ENCODE results near the gene ZSWIM4. TPM values are rescaled to one million over a fixed set of nuclear protein-coding genes. Genes with fewer than 3 reads are reported as not detected.

Gene ZSWIM4
- total and polyA plus RNA-seq, 12 donors: 1.2 to 7.1 (median 2.7) TPM

GRCh38 chr19:13834244-13835069, 39.2 kb downstream of the ZSWIM4 start:
- ATAC-seq: no peak
- no peak for DNase-seq
- Histone ChIP-seq H3K4me3 (peak overlapping the region in 3 of 10 donors; percentile 8 to 22 (median 22)), H3K4me1 (peaks cover 42 to 72% (median 67%) of the 10 kb centered on the region in 9 donors), H3K36me3 (peaks cover 0 to 81% (median 30%) of the 10 kb centered on the region in 9 donors), H3K9me3 (no peaks in the 10 kb centered on the region), H3K27me3 (no peaks in the 10 kb centered on the region), H3K27ac (peak overlapping the region in 9 of 10 donors; percentile 99 to 100 (median 100))
- TF ChIP-seq, protein P1, sequence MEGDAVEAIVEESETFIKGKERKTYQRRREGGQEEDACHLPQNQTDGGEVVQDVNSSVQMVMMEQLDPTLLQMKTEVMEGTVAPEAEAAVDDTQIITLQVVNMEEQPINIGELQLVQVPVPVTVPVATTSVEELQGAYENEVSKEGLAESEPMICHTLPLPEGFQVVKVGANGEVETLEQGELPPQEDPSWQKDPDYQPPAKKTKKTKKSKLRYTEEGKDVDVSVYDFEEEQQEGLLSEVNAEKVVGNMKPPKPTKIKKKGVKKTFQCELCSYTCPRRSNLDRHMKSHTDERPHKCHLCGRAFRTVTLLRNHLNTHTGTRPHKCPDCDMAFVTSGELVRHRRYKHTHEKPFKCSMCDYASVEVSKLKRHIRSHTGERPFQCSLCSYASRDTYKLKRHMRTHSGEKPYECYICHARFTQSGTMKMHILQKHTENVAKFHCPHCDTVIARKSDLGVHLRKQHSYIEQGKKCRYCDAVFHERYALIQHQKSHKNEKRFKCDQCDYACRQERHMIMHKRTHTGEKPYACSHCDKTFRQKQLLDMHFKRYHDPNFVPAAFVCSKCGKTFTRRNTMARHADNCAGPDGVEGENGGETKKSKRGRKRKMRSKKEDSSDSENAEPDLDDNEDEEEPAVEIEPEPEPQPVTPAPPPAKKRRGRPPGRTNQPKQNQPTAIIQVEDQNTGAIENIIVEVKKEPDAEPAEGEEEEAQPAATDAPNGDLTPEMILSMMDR (IDR thresholded peaks at IDR 0.05): no peak
- intact Hi-C loops (cut with DNase I): loop anchor here in 5 of 10 donors (5.0 kb wide), 1 partner anchor 37 kb away; the partner anchor contains the start of gene ZSWIM4 (in 5 of the 5)
- 69 to 71% methylated on average over 14 of the region's 14 CpGs for WGBS, 2 donors

- Histone ChIP-seq H3K36me3 (peaks cover 0 to 66% (median 24%) of the 10 kb centered on the region in 9 donors), H3K4me3 (peak overlapping the region in 8 of 10 donors; percentile 4 to 100 (median 88)), H3K4me1 (peaks cover 42 to 84% (median 68%) of the 10 kb centered on the region in 9 donors), H3K27ac (peak overlapping the region; percentile 71 to 100 (median 100)), H3K27me3 (no peaks in the 10 kb centered on the region), H3K9me3 (no peaks in the 10 kb centered on the region)
- TF ChIP-seq, protein P1 (IDR thresholded peaks at IDR 0.05): no peak
- 32 to 44% methylated on average over 21 of the region's 21 CpGs for WGBS, 2 donors
- intact Hi-C loops (cut with DNase I): loop anchor here in 1 of 10 donors (5.0 kb wide), 1 partner anchor 39 kb away; the partner anchor contains the start of gene ZSWIM4
- ATAC-seq (no peak), DNase-seq (peak in 1 of 2 donors; percentile 55)
These were observed 40.8 kb downstream of the ZSWIM4 start for GRCh38 chr19:13835791-13836723.

GRCh38 chr19:13838435-13839129, 43.3 kb downstream of the ZSWIM4 start:
- Histone ChIP-seq H3K9me3 (no peaks in the 10 kb centered on the region), H3K4me1 (peaks cover 45 to 83% (median 65%) of the 10 kb centered on the region in 9 donors), H3K4me3 (peak overlapping the region; percentile 0 to 100 (median 96)), H3K36me3 (peaks cover 0 to 62% (median 24%) of the 10 kb centered on the region in 9 donors), H3K27ac (peak overlapping the region; percentile 99 to 100 (median 100)), H3K27me3 (no peaks in the 10 kb centered on the region)
- intact Hi-C loops (cut with DNase I): loop anchor here in 2 of 10 donors (2.0 to 5.0 kb wide), 2 partner anchors 24 to 41 kb away; partner anchors contain the start of gene ZSWIM4 (in 1 of the 2)
- ATAC-seq (no peak), DNase-seq (no peak)
- 21 to 34% methylated on average over 18 of the region's 18 CpGs for WGBS, 2 donors
- TF ChIP-seq, protein P1 (IDR thresholded peaks at IDR 0.05): no peak

Data from heart right ventricle (tissue), 16 donors.